Caki2 (cell line): ENCODE measurements around the gene HMMR. TPM values are rescaled to one million over a fixed set of nuclear protein-coding genes. Genes with fewer than 3 reads are reported as not detected.
A peak's percentile ranks its signal among the peaks of the same experiment; 100 is the strongest.
"Not testable (repeated sequence)": the region's sequence is repeated elsewhere in the genome, so short reads cannot be mapped to it uniquely, and the experiment has no call there.

ENCODE experiments used
- DNase-seq: peaks from one replicate; pipeline ENCODE4 v3.0.0-alpha.2; 2015; ENCODE audit warnings: low read depth
- in situ Hi-C: cut with HindIII; loops from 2 replicates; pipeline ENCODE4 v1.10.0; 2016; ENCODE audit warnings: low sequenced_read_pairs, low pct_unique_long_range_greater_than_20kb, mixed read lengths
- total RNA-seq: library from RNA; depleted of rRNA; stranded (reverse); fragments of >200 nt; shearing (Covaris generic); gene quantifications from 2 replicates; pipeline ENCODE4 v1.2.3, GENCODE V29; 2014; ENCODE audit warnings: low replicate concordance; rRNA removed

The HMMR gene, protein sequence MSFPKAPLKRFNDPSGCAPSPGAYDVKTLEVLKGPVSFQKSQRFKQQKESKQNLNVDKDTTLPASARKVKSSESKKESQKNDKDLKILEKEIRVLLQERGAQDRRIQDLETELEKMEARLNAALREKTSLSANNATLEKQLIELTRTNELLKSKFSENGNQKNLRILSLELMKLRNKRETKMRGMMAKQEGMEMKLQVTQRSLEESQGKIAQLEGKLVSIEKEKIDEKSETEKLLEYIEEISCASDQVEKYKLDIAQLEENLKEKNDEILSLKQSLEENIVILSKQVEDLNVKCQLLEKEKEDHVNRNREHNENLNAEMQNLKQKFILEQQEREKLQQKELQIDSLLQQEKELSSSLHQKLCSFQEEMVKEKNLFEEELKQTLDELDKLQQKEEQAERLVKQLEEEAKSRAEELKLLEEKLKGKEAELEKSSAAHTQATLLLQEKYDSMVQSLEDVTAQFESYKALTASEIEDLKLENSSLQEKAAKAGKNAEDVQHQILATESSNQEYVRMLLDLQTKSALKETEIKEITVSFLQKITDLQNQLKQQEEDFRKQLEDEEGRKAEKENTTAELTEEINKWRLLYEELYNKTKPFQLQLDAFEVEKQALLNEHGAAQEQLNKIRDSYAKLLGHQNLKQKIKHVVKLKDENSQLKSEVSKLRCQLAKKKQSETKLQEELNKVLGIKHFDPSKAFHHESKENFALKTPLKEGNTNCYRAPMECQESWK
- total RNA-seq, result 68.7 and 74.1 TPM in 2 replicates

DNA sequence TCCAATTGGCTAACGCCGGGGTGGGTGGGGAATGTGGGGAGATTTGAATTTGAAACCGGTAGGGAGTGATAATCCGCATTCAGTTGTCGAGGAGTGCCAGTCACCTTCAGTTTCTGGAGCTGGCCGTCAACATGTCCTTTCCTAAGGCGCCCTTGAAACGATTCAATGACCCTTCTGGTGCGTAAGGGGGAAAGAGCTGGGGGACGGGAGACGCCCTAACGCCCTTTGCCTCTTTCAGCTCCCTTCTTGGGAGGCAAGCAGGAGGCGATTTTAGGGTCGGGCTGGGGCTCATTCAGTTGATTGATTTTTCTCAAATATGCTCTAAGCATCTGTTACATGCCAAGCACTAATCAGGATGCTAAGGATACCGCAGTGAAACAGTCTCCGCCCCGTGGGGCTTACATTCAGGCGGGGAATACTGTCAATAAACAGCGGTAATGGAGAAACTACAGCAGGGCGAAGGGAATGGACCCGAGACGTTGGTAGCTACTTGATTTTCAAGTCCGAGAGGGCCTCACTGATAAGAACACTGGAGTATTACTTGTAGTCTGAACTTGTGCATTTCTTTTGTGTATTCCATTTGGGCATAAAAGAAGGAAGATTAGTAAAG is at the start of gene HMMR:
TSS of gene HMMR (plus strand) at position 71 of the 610 bp plus-strand sequence. CDS start at position 132, 61 bp downstream.
- in situ Hi-C loops, result no loop called here
- no peak for DNase-seq

DNA sequence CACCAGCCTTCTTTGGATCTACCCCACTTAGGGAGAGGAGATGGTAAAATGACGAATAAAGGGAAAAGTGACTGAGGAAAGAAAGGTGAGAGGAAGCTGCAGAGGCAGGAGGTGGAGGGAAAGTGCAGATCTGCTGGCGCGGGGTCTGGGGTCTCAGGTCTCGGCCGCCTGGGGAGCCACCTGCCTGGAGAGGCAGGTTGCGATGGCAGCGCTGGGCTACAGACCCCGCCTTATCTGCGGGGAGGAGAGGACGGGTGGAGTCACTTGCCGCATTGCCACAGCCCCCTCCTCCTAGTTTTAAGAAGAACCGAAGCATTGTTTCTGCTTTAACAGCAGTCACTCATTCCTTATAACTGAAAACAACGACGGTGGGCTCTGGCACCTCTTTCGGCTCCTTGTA is 44.8 kb upstream of the HMMR start:
- in situ Hi-C loops, result not testable (repeated sequence)

DNA sequence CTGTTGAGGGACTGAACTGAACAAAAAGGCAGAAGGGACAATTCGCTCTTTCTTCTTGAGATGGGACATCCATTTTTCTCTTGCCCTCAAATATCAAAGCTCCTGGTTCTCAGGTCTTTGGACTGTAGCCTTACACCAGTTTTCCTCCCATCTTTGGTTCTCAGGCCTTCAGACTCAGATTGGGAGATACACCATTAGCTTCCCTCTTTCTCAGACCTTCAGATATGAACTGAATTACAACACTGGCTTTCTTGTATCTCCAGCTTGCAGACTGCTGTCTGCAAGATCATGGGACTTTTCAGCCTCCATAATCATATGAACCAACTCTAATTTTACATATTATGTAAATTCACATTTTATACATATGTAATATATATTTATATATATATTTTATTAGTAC is 35.6 kb upstream of the HMMR start:
- in situ Hi-C loops, result no loop called here
- DNase-seq, result no peak

More for the DNA sequence above, 44.8 kb upstream of the HMMR start:
- not testable (repeated sequence) for DNase-seq

DNA sequence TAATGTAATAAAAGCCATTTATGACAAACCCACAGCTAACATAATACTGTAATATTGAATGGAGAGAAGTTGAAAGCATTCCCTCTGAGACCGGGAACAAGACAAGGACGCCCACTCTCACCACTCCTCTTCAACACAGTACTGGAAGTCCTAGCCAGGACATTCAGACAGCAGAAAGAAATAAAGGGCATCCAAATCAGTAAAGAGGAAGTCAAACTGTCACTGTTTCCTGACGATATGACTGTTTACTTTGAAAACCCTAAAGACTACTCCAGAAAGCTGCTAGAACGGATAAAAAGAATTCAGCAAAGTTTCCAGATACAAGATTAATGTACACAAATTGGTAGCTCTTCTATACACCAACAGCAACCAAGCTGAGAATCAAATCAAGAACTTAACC is 34.3 kb upstream of the HMMR start:
- DNase-seq, in situ Hi-C loops: not testable (repeated sequence)

DNA sequence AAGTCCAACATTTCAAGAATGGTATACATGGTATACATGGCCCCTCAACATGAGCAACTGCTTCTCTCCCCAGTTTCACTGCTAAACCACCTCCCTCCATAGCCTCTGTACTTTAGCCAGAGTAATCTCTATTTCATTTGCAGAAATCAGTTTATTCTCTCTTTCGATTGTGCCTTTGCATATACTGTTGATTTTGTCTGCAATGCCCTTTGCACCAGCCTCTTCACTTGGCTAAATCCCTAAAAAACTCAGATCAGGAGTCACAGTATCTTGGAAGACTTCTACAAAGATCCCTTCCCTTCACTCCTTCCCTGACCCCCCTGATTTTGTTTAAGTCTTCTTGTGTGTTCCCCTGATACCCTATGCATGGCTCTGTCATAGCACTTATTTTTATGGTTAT is 27.9 kb upstream of the HMMR start:
- no peak for DNase-seq
- in situ Hi-C loops, result no loop called here

DNA sequence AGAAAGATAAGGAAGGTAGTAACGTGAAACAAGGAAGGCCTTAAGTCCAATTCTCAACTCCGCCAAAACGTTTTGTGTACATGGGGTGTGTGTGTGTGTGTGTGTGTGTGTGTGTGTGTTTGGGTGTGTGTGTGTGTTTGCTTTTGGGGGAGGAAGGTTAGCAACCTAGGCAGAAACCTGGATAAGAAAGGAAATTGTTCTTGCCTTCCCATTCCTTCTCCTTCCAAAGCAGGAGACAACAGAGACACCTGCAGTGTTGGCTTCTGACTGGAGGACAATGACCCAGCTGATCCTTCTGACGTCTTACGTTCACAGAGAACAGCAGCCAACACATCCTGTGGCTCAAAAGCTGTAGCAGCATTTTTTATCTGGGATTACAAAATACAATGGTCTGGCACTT is 27.2 kb upstream of the HMMR start:
- DNase-seq, result no peak
- in situ Hi-C loops, result no loop called here

DNA sequence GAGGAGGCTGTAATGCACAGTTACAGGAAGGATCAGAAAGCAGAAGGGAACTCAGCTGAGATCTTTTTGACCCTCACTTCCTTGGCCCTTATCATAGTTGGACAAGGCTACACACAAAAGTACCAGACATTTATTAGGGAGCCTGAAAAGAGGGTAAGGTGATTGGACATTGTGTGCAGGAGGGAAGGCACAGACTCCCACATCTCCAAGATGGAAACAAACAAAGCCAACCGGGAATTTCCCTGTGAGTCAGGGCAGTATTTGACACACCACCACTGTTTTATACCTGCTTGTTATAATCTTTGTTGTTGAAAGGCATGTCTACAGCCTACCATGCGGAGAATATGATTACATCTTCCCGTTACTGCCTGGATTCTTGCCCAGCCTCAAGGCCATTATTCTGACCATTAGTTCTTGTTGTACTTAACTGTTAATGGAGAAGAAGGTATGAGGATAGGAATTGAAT is 26.0 kb upstream of the HMMR start:
- in situ Hi-C loops, result no loop called here
- DNase-seq, result peak; percentile 91

DNA sequence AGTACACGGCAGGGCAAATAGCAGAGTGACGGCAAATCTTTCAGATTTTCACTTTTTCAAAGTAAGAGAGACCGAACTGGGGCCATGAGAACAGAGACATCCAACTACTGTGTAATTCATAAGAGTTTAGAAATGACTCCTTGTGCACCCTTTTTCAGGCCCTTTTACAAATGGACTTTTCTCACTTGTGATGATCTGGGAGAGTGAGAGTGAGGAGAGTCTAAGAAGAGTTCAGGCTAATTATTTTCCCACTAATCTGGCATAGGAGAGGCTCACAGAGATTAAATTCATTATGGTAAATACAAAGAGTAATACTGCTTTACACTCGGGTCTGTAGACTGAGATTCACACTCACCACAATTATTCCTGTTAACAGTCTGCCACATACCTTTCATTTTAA is 23.9 kb upstream of the HMMR start:
- in situ Hi-C loops, result no loop called here
- no peak for DNase-seq

DNA sequence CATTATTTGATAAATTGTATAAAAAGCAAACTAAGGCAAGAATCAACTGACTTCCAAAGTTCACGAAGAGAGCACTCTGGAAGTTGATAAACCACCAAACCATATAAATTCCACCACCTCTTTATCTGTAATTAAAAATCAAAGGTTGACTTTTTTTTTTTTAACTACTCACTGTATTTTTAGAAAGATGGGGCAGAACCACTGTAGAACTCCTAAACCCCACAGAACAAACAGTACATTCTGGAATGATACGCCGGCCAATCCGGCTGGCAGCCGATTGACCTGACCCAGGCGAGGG is 23.5 kb upstream of the HMMR start:
- DNase-seq, result no peak
- in situ Hi-C loops, result no loop called here

DNA sequence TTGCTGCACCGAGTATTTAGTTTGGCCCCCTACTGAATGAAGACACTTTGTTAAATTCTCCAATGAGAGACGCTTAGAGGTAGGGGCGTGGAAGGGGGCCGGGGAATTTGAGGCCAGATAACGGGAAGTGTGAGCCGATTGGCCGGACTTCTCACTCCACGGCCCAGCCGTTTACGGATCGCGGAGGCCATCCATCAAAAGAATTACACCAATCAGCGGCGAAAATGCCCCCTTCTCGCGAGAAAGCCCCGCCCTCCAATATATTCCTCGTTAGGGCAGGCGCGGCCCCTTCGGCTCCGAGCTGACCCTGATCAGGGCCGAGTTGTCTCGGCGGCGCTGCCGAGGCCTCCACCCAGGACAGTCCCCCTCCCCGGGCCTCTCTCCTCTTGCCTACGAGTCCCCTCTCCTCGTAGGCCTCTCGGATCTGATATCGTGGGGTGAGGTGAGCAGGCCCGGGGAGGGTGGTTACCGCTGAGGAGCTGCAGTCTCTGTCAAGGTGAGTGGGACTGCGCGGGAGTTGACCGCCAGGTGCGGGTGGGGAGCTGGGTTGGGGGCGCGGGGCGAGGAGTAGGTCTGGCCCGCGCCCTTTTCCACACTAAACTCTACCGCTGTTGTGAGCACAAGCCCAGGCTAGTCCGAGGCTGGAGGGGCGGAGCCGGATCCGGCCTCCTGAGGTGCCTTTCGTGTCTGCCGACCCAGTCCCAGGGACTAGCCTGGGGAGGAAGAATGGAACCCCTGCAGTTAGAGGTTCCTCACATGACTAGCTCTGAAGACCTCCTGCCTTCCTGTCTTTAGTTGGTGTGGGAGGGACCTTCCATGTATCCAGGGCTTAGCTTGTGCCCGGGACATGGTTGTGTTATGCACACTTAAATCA is 22.9 kb upstream of the HMMR start, which contains the start of gene CCNG1:
TSS of gene CCNG1 (plus strand) at position 287 of the 874 bp plus-strand sequence. CDS start 1,662 bp downstream, outside the sequence.
- DNase-seq, result peak; percentile 99
- in situ Hi-C loops, result no loop called here

DNA sequence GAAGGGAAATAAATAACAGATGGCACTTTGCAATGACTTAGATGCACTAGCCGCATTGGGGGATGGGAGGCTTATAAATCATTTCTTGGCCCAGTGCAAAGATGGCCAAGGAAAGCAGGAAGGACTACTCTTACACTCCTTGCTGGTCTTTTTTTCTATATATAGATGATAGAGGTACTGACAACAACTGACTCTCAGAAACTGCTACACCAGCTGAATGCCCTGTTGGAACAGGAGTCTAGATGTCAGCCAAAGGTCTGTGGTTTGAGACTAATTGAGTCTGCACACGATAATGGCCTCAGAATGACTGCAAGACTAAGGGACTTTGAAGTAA is 21.4 kb upstream of the HMMR start:
- DNase-seq, result peak; percentile 74
- in situ Hi-C loops, result no loop called here

DNA sequence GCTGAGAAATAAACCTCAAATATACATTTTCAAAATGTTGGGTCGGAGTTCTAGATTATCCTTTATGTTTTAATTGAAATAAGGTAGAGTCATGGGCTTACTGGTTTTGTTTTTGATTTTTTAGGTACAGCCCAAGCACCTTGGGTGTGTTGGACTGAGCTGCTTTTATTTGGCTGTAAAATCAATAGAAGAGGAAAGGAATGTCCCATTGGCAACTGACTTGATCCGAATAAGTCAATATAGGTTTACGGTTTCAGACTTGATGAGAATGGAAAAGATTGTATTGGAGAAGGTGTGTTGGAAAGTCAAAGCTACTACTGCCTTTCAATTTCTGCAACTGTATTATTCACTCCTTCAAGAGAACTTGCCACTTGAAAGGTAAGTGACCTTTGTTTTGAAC is 19.5 kb upstream of the HMMR start:
- in situ Hi-C loops, result no loop called here

DNA sequence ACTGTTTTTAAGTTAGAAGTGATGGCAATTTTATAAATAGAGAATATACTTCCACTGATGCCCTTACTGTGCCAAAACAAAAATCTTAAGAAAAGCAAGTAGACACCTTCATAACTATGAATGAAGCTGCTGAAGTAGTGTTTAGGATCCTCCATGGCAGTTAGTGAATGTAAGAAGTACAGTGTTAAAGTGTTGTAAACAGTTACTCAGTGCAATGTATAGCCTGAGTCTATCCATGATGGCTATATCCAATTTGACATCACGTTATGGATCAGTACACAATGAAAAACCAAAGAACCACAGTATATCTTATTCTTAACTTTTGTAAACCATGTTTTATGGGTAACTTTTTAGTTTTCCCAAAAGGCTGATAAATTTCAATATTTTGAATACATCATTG is 15.9 kb upstream of the HMMR start:
- in situ Hi-C loops, result no loop called here
- no peak for DNase-seq

More for the DNA sequence above, 19.5 kb upstream of the HMMR start:
- no peak for DNase-seq

DNA sequence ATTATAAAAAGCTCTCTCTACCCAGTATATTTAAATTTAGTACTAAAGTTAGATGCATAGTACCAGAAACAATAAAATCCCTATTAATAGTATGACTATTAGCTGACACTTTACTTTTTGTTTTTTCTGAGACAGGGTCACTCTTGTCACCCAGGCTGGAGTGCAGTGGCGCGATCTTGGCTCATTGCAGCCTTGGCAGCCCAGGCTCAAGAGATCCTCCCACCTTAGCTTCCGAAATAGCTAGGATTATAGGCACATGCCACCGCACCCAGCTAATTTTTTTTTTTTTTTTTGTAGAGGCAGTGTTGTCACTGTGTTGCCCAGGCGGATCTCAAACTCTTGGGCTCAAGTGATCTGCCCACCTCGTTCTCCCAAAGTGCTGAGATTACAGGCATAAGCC is 15.1 kb upstream of the HMMR start:
- in situ Hi-C loops, result no loop called here
- DNase-seq, result no peak

DNA sequence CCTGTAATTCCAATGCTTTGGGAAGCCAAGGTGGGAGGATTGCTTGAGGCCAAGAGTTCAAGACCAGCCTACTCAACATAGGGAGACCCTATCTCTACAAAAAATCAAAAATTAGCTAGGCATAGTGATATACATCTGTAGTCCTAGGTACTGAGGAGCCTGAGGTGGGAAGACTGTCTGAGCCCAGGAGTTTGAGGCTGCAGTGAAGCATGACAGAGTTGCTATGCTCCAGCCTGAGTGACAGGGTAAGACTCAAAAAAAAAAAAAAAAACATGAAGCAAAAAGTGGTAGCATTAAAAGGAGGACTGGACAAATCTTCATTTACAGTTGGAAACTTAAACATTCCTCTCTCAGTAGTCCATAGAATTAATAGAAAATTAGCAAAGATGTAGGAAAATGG is 13.2 kb upstream of the HMMR start:
- DNase-seq, result peak; percentile 16
- in situ Hi-C loops, result no loop called here

DNA sequence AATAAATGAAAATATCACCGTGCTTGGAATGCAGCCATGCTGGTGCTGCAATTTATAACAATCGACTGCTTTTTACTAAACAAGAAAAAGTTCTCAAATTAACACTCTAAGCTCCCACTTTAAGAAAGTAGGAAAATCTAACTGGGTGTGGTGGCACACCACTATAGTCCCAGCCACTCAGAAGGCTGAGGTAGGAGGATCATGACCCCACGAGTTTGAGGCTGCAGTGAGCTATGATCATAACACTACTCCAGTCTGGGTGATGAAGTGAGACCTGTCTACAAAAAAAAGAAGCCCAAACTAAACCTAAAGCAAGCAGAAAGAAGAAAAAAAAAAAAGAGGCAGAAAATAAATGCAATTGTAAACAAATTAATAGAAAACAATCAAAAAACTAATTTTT is 12.6 kb upstream of the HMMR start:
- DNase-seq, result no peak
- in situ Hi-C loops, result no loop called here

DNA sequence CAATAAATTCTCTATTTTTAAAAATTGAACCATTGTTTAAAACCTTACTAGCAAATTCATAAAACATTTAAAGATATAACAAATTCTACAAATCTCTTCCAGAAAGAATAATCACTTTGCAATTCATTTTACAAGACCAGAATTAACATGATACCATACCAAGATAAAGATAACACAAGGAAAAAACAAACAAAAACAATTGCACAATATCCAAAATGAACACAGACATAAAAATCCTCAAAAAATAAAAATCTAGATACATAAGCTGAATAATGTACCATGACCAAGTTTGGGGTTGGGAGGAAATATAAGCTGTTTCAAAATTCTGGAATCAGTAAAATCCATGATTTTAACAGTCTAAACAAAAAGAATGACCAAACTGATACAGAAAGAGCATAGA is 11.9 kb upstream of the HMMR start:
- in situ Hi-C loops, result no loop called here
- DNase-seq, result no peak

DNA sequence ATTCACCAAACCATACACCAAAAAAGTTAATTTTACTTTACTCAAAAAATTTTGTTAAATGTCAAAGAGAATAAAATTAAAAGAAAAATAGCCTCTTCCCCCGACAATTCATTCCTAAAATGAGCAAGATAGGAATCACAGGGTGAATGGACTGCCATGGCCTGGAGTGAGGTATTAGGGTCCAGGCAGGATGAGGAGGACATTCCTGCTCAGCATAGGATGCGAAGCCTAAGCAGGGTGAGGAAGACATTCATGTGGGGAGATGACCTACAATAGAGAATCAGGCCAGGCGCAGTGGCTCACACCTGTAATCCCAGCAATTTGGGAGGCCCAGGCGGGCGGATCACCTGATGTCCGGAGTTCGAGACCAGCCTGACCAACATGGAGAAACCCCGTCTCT is 8.9 kb upstream of the HMMR start:
- in situ Hi-C loops, result no loop called here
- DNase-seq, result no peak
